ENCODE measurements around the gene SETBP1. TPM values are rescaled to one million over a fixed set of nuclear protein-coding genes. Genes with fewer than 3 reads are reported as not detected.

The SETBP1 gene
- polyA plus RNA-seq, 2 donors: 1.5 to 1.6 TPM

- H3K4me1 ChIP-seq (ENCODE audit: control insufficient read depth in 2 of 2, insufficient read depth in 2 of 2, low read length in 1 of 2): no peaks in the 10 kb centered on the region
- 86 to 89% methylated on average over 3 of the region's 3 CpGs for WGBS, 2 donors
Measured at GRCh38 chr18:45026162-45026561, 345.5 kb downstream of the SETBP1 start.

GRCh38 chr18:45034179-45034578, 353.5 kb downstream of the SETBP1 start:
- no peaks in the 10 kb centered on the region for H3K4me1 ChIP-seq (ENCODE audit: control insufficient read depth in 2 of 2, insufficient read depth in 2 of 2, low read length in 1 of 2)
- H3K9me3 ChIP-seq (ENCODE audit: control insufficient read depth in 2 of 2, insufficient read depth in 1 of 2, low read depth in 1 of 2, low read length in 1 of 2): no peaks in the 10 kb centered on the region
- WGBS, 2 donors: 89 to 91% methylated on average over 8 of the region's 8 CpGs
- no peak overlapping the region for H3K27ac ChIP-seq (ENCODE audit: low read depth in 2 of 2, low read length in 1 of 2)
- H3K4me3 ChIP-seq (ENCODE audit: low read depth in 1 of 2, low read length in 2 of 2): no peak overlapping the region
- H3K36me3 ChIP-seq (ENCODE audit: control insufficient read depth in 2 of 2, insufficient read depth in 2 of 2, low read length in 1 of 2): no peaks in the 10 kb centered on the region
- no peaks in the 10 kb centered on the region for H3K27me3 ChIP-seq (ENCODE audit: control insufficient read depth in 1 of 2, insufficient read depth in 2 of 2, low read length in 2 of 2)

More at GRCh38 chr18:45026162-45026561, 345.5 kb downstream of the SETBP1 start:
- no peaks in the 10 kb centered on the region for H3K36me3 ChIP-seq (ENCODE audit: control insufficient read depth in 2 of 2, insufficient read depth in 2 of 2, low read length in 1 of 2)
- H3K27me3 ChIP-seq (ENCODE audit: control insufficient read depth in 1 of 2, insufficient read depth in 2 of 2, low read length in 2 of 2): no peaks in the 10 kb centered on the region
- H3K4me3 ChIP-seq (ENCODE audit: low read depth in 1 of 2, low read length in 2 of 2): no peak overlapping the region
- H3K27ac ChIP-seq (ENCODE audit: low read depth in 2 of 2, low read length in 1 of 2): no peak overlapping the region
- no peaks in the 10 kb centered on the region for H3K9me3 ChIP-seq (ENCODE audit: control insufficient read depth in 2 of 2, insufficient read depth in 1 of 2, low read depth in 1 of 2, low read length in 1 of 2)

GRCh38 chr18:45037618-45038017, 356.9 kb downstream of the SETBP1 start:
- 91 to 98% methylated on average over 2 of the region's 2 CpGs for WGBS, 2 donors
- H3K27me3 ChIP-seq (ENCODE audit: control insufficient read depth in 1 of 2, insufficient read depth in 2 of 2, low read length in 2 of 2): no peaks in the 10 kb centered on the region
- no peak overlapping the region for H3K27ac ChIP-seq (ENCODE audit: low read depth in 2 of 2, low read length in 1 of 2)
- H3K9me3 ChIP-seq (ENCODE audit: control insufficient read depth in 2 of 2, insufficient read depth in 1 of 2, low read depth in 1 of 2, low read length in 1 of 2): no peaks in the 10 kb centered on the region
- H3K4me3 ChIP-seq (ENCODE audit: low read depth in 1 of 2, low read length in 2 of 2): no peak overlapping the region
- no peaks in the 10 kb centered on the region for H3K4me1 ChIP-seq (ENCODE audit: control insufficient read depth in 2 of 2, insufficient read depth in 2 of 2, low read length in 1 of 2)
- no peaks in the 10 kb centered on the region for H3K36me3 ChIP-seq (ENCODE audit: control insufficient read depth in 2 of 2, insufficient read depth in 2 of 2, low read length in 1 of 2)

- Histone ChIP-seq H3K36me3 (ENCODE audit: control insufficient read depth in 2 of 2, insufficient read depth in 2 of 2, low read length in 1 of 2) (no peaks in the 10 kb centered on the region), H3K4me1 (ENCODE audit: control insufficient read depth in 2 of 2, insufficient read depth in 2 of 2, low read length in 1 of 2) (no peaks in the 10 kb centered on the region), H3K4me3 (ENCODE audit: low read depth in 1 of 2, low read length in 2 of 2) (no peak overlapping the region), H3K27me3 (ENCODE audit: control insufficient read depth in 1 of 2, insufficient read depth in 2 of 2, low read length in 2 of 2) (no peaks in the 10 kb centered on the region), H3K27ac (ENCODE audit: low read depth in 2 of 2, low read length in 1 of 2) (no peak overlapping the region), H3K9me3 (ENCODE audit: control insufficient read depth in 2 of 2, insufficient read depth in 1 of 2, low read depth in 1 of 2, low read length in 1 of 2) (no peaks in the 10 kb centered on the region)
- WGBS, 2 donors: 78 to 93% methylated on average over 5 of the region's 5 CpGs
Measured at GRCh38 chr18:45039376-45039775, 358.7 kb downstream of the SETBP1 start.

- Histone ChIP-seq H3K4me1 (ENCODE audit: control insufficient read depth in 2 of 2, insufficient read depth in 2 of 2, low read length in 1 of 2) (no peaks in the 10 kb centered on the region), H3K9me3 (ENCODE audit: control insufficient read depth in 2 of 2, insufficient read depth in 1 of 2, low read depth in 1 of 2, low read length in 1 of 2) (no peaks in the 10 kb centered on the region), H3K27ac (ENCODE audit: low read depth in 2 of 2, low read length in 1 of 2) (no peak overlapping the region), H3K27me3 (ENCODE audit: control insufficient read depth in 1 of 2, insufficient read depth in 2 of 2, low read length in 2 of 2) (no peaks in the 10 kb centered on the region), H3K4me3 (ENCODE audit: low read depth in 1 of 2, low read length in 2 of 2) (no peak overlapping the region), H3K36me3 (ENCODE audit: control insufficient read depth in 2 of 2, insufficient read depth in 2 of 2, low read length in 1 of 2) (no peaks in the 10 kb centered on the region)
- 87 to 89% methylated on average over 1 of the region's 1 CpG for WGBS, 2 donors
Measured at GRCh38 chr18:45040879-45041278, 360.2 kb downstream of the SETBP1 start.

- H3K27me3 ChIP-seq (ENCODE audit: control insufficient read depth in 1 of 2, insufficient read depth in 2 of 2, low read length in 2 of 2): no peaks in the 10 kb centered on the region
- H3K4me3 ChIP-seq (ENCODE audit: low read depth in 1 of 2, low read length in 2 of 2): no peak overlapping the region
- H3K27ac ChIP-seq (ENCODE audit: low read depth in 2 of 2, low read length in 1 of 2): no peak overlapping the region
- H3K36me3 ChIP-seq (ENCODE audit: control insufficient read depth in 2 of 2, insufficient read depth in 2 of 2, low read length in 1 of 2): no peaks in the 10 kb centered on the region
- WGBS, 2 donors: 78 to 92% methylated on average over 7 of the region's 7 CpGs
- H3K9me3 ChIP-seq (ENCODE audit: control insufficient read depth in 2 of 2, insufficient read depth in 1 of 2, low read depth in 1 of 2, low read length in 1 of 2): no peaks in the 10 kb centered on the region
- no peaks in the 10 kb centered on the region for H3K4me1 ChIP-seq (ENCODE audit: control insufficient read depth in 2 of 2, insufficient read depth in 2 of 2, low read length in 1 of 2)
Measured at GRCh38 chr18:45044787-45045186, 364.1 kb downstream of the SETBP1 start.

GRCh38 chr18:45046228-45046627, 365.5 kb downstream of the SETBP1 start:
- no peaks in the 10 kb centered on the region for H3K27me3 ChIP-seq (ENCODE audit: control insufficient read depth in 1 of 2, insufficient read depth in 2 of 2, low read length in 2 of 2)
- H3K36me3 ChIP-seq (ENCODE audit: control insufficient read depth in 2 of 2, insufficient read depth in 2 of 2, low read length in 1 of 2): no peaks in the 10 kb centered on the region
- 71 to 80% methylated on average over 3 of the region's 3 CpGs for WGBS, 2 donors
- no peaks in the 10 kb centered on the region for H3K9me3 ChIP-seq (ENCODE audit: control insufficient read depth in 2 of 2, insufficient read depth in 1 of 2, low read depth in 1 of 2, low read length in 1 of 2)
- H3K27ac ChIP-seq (ENCODE audit: low read depth in 2 of 2, low read length in 1 of 2): no peak overlapping the region
- H3K4me1 ChIP-seq (ENCODE audit: control insufficient read depth in 2 of 2, insufficient read depth in 2 of 2, low read length in 1 of 2): no peaks in the 10 kb centered on the region
- H3K4me3 ChIP-seq (ENCODE audit: low read depth in 1 of 2, low read length in 2 of 2): no peak overlapping the region

GRCh38 chr18:45046961-45047360, 366.3 kb downstream of the SETBP1 start:
- 91 to 94% methylated on average over 6 of the region's 6 CpGs for WGBS, 2 donors
- no peak overlapping the region for H3K27ac ChIP-seq (ENCODE audit: low read depth in 2 of 2, low read length in 1 of 2)
- no peak overlapping the region for H3K4me3 ChIP-seq (ENCODE audit: low read depth in 1 of 2, low read length in 2 of 2)
- H3K27me3 ChIP-seq (ENCODE audit: control insufficient read depth in 1 of 2, insufficient read depth in 2 of 2, low read length in 2 of 2): no peaks in the 10 kb centered on the region
- H3K4me1 ChIP-seq (ENCODE audit: control insufficient read depth in 2 of 2, insufficient read depth in 2 of 2, low read length in 1 of 2): no peaks in the 10 kb centered on the region
- no peaks in the 10 kb centered on the region for H3K9me3 ChIP-seq (ENCODE audit: control insufficient read depth in 2 of 2, insufficient read depth in 1 of 2, low read depth in 1 of 2, low read length in 1 of 2)
- no peaks in the 10 kb centered on the region for H3K36me3 ChIP-seq (ENCODE audit: control insufficient read depth in 2 of 2, insufficient read depth in 2 of 2, low read length in 1 of 2)

GRCh38 chr18:45049578-45050319, 369.1 kb downstream of the SETBP1 start:
- WGBS, 2 donors: 75 to 87% methylated on average over 4 of the region's 4 CpGs

More at GRCh38 chr18:45049578-45050319, 369.1 kb downstream of the SETBP1 start:
- Histone ChIP-seq H3K27me3 (ENCODE audit: control insufficient read depth in 1 of 2, insufficient read depth in 2 of 2, low read length in 2 of 2) (no peaks in the 10 kb centered on the region), H3K4me3 (ENCODE audit: low read depth in 1 of 2, low read length in 2 of 2) (no peak overlapping the region), H3K27ac (ENCODE audit: low read depth in 2 of 2, low read length in 1 of 2) (no peak overlapping the region), H3K4me1 (ENCODE audit: control insufficient read depth in 2 of 2, insufficient read depth in 2 of 2, low read length in 1 of 2) (no peaks in the 10 kb centered on the region), H3K36me3 (ENCODE audit: control insufficient read depth in 2 of 2, insufficient read depth in 2 of 2, low read length in 1 of 2) (no peaks in the 10 kb centered on the region), H3K9me3 (ENCODE audit: control insufficient read depth in 2 of 2, insufficient read depth in 1 of 2, low read depth in 1 of 2, low read length in 1 of 2) (no peaks in the 10 kb centered on the region)
